ENCODE data around the gene ABCA5.
"Not testable (repeated sequence)": the region's sequence is repeated elsewhere in the genome, so short reads cannot be mapped to it uniquely, and the experiment has no call there.

The ABCA5 gene

DNA sequence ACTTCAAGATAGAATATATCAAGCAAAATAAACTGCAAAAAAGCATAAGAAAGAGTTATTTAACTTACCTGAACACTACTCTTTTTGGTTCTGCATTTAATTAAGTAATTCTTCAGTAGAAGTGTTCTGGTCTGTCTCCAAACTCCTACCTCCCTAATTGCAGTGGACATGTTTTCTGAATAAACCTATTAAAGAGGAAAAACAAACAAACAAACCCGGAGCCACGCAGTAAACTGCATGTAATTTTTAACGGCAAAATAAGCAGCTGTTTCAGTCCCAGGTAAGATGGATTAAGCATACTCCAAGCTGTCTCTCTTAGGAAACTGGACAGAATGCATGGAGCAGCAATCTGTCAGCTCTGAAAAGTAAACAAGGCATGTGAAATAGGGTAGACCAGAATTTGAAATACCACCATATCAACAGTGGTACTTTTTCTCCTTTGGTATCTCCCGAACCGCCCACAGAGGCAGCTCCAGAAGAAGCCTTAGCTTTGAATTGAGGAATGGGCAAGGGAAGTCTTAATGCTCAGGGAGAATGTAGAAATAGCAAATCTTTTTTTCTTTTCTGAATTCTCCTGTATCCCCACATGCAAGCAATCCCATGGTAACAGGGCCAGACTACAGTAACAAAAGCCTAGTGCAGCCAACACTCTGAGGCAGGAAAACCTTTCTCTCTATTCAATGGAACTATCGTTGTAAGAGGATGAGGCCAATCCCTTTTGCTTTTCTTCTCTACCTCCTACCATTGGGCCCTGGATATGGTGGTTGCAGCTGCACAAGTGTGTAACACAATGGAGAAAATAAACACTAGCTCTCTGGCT is 12.5 kb downstream of the ABCA5 start:
- no peak overlapping the region for H3K4me3 Mint-ChIP-seq
- no peaks in the 10 kb centered on the region for H3K9me3 Mint-ChIP-seq
- no peaks in the 10 kb centered on the region for H3K27me3 Mint-ChIP-seq
- DNase-seq, result no peak
- H3K27ac Mint-ChIP-seq, result no peak overlapping the region
- peaks cover 31% of the 10 kb centered on the region for H3K36me3 Mint-ChIP-seq (ENCODE audit: low read depth)
- H3K4me1 Mint-ChIP-seq (ENCODE audit: low read depth), result peaks cover 16% of the 10 kb centered on the region

- Mint-ChIP-seq H3K27ac (no peak overlapping the region), H3K9me3 (no peaks in the 10 kb centered on the region)
These were observed 21.8 kb downstream of the ABCA5 start for GRCh38 chr17:69305177-69305576.

DNA sequence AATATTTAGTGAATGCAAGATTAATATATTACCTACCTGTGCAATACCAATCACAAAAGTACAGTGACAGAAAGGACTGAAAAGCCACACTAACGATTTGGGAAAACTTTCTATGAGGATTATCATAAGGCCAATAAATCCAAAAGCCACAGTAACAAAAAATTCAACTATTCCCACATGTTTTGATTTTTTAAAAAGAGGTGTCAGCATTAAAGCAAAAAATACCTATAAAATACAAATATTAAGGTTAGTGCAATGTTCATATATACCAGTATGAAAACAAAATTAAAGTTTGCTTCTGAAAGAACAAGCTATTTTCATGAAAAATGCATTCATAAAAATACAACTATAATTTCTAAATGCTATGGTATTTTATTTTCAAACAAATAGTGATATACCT is 24.3 kb downstream of the ABCA5 start:
- Mint-ChIP-seq H3K4me1 (ENCODE audit: low read depth) (peaks cover 3% of the 10 kb centered on the region), H3K27me3 (no peaks in the 10 kb centered on the region), H3K4me3 (no peak overlapping the region), H3K27ac (no peak overlapping the region), H3K36me3 (ENCODE audit: low read depth) (peaks cover 57% of the 10 kb centered on the region), H3K9me3 (no peaks in the 10 kb centered on the region)
- no peak for DNase-seq

More at GRCh38 chr17:69305177-69305576, 21.8 kb downstream of the ABCA5 start:
- H3K27me3 Mint-ChIP-seq, result no peaks in the 10 kb centered on the region
- H3K4me1 Mint-ChIP-seq (ENCODE audit: low read depth), result no peaks in the 10 kb centered on the region
- H3K4me3 Mint-ChIP-seq, result no peak overlapping the region
- DNase-seq, result no peak
- peaks cover 53% of the 10 kb centered on the region for H3K36me3 Mint-ChIP-seq (ENCODE audit: low read depth)

DNA sequence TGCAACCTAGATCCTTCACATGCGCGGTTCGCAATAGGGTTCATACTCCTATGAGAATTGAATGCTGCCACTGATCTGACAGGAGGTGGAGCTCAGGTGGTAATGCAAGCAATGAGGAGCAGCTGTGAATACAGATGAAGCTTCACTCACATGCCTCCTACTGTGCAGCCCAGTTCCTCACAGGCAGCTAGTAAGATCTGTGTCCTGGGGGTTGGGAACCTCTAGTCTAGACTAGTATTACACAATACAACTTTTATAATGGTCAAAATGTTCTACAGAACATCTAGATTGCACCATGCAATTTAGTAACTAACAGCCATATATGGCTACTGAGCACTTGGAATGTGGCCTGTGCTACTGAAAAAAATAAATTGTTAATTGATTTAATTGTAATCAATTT is 26.7 kb downstream of the ABCA5 start:
- Mint-ChIP-seq H3K27ac (no peak overlapping the region), H3K27me3 (no peaks in the 10 kb centered on the region), H3K4me1 (ENCODE audit: low read depth) (peaks cover 3% of the 10 kb centered on the region), H3K36me3 (ENCODE audit: low read depth) (peaks cover 58% of the 10 kb centered on the region), H3K9me3 (no peaks in the 10 kb centered on the region), H3K4me3 (no peak overlapping the region)
- no peak for DNase-seq

DNA sequence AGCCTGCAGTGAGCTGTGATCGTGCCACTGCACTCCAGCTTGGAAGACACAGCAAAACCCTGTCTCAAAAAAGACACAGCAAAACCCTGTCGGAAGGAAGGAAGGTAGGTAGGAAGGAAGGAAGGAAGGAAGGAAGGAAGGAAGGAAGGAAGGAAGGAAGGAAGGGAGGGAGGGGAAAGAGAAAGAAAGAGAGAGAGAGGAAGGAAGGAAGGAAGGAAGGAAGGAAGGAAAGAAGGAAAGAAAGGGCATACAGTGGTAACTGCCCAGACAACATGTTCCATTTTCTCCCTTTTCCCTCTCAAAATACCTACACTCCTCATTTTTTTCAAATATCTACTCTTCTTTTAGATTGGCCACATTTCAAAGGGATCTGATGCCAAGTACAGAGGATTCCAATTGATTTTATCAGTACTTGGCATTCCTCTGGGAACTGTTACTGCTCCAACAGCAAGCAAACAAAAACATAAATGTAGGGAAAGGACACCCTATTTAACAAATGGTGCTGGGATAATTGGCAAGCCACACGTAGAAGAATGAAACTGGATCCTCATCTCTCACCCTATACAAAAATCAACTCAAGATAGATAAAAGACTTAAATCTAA is 28.7 kb downstream of the ABCA5 start:
- H3K4me3 Mint-ChIP-seq; H3K9me3 Mint-ChIP-seq; H3K4me1 Mint-ChIP-seq (ENCODE audit: low read depth); H3K27me3 Mint-ChIP-seq; DNase-seq; H3K27ac Mint-ChIP-seq: not testable (repeated sequence)
- peaks cover 66% of the 10 kb centered on the region for H3K36me3 Mint-ChIP-seq (ENCODE audit: low read depth)

GRCh38 chr17:69287168-69287567 is 39.8 kb downstream of the ABCA5 start:
- no peak overlapping the region for H3K27ac Mint-ChIP-seq
- no peak for DNase-seq
- no peak overlapping the region for H3K4me3 Mint-ChIP-seq
- H3K36me3 Mint-ChIP-seq (ENCODE audit: low read depth), result peaks cover 74% of the 10 kb centered on the region
- H3K9me3 Mint-ChIP-seq, result no peaks in the 10 kb centered on the region
- no peaks in the 10 kb centered on the region for H3K27me3 Mint-ChIP-seq
- H3K4me1 Mint-ChIP-seq (ENCODE audit: low read depth), result no peaks in the 10 kb centered on the region

- Mint-ChIP-seq H3K27ac (no peak overlapping the region), H3K4me3 (no peak overlapping the region), H3K9me3 (no peaks in the 10 kb centered on the region), H3K36me3 (ENCODE audit: low read depth) (peaks cover 75% of the 10 kb centered on the region), H3K27me3 (no peaks in the 10 kb centered on the region), H3K4me1 (ENCODE audit: low read depth) (no peaks in the 10 kb centered on the region)
- no peak for DNase-seq
These were observed 40.7 kb downstream of the ABCA5 start for GRCh38 chr17:69286257-69286656.

DNA sequence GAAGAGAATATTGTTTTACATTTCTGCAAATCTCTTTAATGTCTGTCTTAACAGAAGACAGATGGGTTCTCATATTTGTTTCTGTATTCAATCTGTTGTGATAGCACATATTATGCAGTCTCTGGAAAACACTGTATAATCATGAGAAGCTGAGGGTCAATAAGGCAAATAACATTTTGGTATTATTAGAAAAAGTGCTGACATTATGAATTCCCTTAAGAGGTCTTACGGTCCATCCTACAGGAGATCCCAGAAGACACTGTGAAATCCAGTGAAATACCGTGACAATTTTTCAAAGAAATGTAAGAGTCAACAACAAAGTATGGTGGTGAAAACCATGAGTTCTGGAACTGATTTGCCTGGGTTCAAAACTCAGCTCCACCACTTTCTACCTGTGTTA is 42.3 kb downstream of the ABCA5 start:
- no peak overlapping the region for H3K4me3 Mint-ChIP-seq
- H3K36me3 Mint-ChIP-seq (ENCODE audit: low read depth), result peaks cover 71% of the 10 kb centered on the region
- H3K9me3 Mint-ChIP-seq, result no peaks in the 10 kb centered on the region
- H3K27ac Mint-ChIP-seq, result no peak overlapping the region
- no peaks in the 10 kb centered on the region for H3K4me1 Mint-ChIP-seq (ENCODE audit: low read depth)
- H3K27me3 Mint-ChIP-seq, result no peaks in the 10 kb centered on the region
- DNase-seq, result no peak

DNA sequence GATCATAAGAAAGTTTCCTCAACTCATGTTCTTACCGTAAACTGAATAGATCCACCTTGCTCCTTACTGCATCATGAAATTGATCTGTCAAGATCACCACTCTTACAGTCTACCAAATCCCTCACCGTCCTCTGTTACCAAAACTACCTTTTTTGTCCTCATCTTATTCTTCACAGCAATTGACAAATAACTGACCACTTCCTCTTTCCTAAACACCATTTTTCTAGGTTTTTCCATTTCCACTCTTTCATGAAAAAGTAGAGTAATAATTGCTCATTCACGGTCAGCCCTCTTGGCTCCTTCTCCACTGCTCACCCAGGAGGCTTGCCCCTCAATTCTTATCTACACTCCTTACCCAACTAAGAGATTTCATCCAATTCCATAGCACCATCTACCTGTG is 44.9 kb downstream of the ABCA5 start:
- Mint-ChIP-seq H3K9me3 (no peaks in the 10 kb centered on the region), H3K4me1 (ENCODE audit: low read depth) (no peaks in the 10 kb centered on the region), H3K27ac (no peak overlapping the region), H3K27me3 (no peaks in the 10 kb centered on the region), H3K4me3 (no peak overlapping the region), H3K36me3 (ENCODE audit: low read depth) (peaks cover 67% of the 10 kb centered on the region)
- no peak for DNase-seq

- not testable (repeated sequence) for H3K4me3 Mint-ChIP-seq; H3K4me1 Mint-ChIP-seq (ENCODE audit: low read depth); H3K27me3 Mint-ChIP-seq; H3K27ac Mint-ChIP-seq; H3K9me3 Mint-ChIP-seq; DNase-seq
- H3K36me3 Mint-ChIP-seq (ENCODE audit: low read depth), result peaks cover 42% of the 10 kb centered on the region
These were observed 50.7 kb downstream of the ABCA5 start for GRCh38 chr17:69276279-69276678.

DNA sequence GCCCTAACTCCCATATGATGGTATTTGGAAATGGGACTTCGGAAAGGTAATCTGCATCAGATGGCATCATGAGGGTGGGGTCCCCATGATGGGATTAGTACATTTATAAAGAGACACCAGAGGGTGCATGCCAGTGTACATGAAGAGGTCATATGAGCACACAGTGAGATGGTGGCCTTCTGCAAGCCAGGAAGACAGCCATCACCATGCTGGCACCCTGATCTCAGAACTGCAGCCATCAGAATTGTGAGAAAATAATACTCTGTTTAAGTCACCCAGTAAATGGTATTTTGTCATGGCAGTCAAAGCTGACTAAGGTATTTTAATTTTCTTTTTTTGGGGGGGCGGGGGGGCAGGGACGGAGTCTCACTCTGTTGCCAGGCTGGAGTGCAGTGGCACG is 51.2 kb downstream of the ABCA5 start:
- H3K4me3 Mint-ChIP-seq, result no peak overlapping the region

DNA sequence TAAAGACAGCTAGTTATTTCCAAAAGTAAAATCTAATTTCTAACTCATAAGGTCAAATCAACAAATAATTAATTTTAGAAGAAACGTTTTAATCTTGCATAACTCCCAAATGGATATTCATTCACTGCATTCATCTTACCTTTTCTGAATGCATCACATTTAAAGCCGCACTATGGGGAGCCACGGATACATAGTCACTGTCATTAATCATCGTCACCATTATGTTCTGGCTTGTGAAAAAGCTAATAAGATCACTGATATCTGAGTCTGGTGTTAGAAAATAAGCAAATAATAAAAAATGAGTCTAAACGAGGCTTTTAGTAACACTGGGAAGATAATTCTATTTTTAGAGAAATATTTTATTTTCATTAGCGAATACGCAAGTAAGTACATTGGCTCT is 55.9 kb downstream of the ABCA5 start:
- no peaks in the 10 kb centered on the region for H3K27me3 Mint-ChIP-seq
- peaks cover 4% of the 10 kb centered on the region for H3K4me1 Mint-ChIP-seq (ENCODE audit: low read depth)
- H3K36me3 Mint-ChIP-seq (ENCODE audit: low read depth), result peaks cover 33% of the 10 kb centered on the region
- no peak for DNase-seq
- H3K4me3 Mint-ChIP-seq, result no peak overlapping the region
- no peak overlapping the region for H3K27ac Mint-ChIP-seq
- no peaks in the 10 kb centered on the region for H3K9me3 Mint-ChIP-seq

More for the DNA sequence above, 51.2 kb downstream of the ABCA5 start:
- no peaks in the 10 kb centered on the region for H3K9me3 Mint-ChIP-seq
- H3K4me1 Mint-ChIP-seq (ENCODE audit: low read depth), result no peaks in the 10 kb centered on the region
- no peak overlapping the region for H3K27ac Mint-ChIP-seq
- DNase-seq, result no peak
- H3K27me3 Mint-ChIP-seq, result no peaks in the 10 kb centered on the region
- H3K36me3 Mint-ChIP-seq (ENCODE audit: low read depth), result peaks cover 43% of the 10 kb centered on the region

DNA sequence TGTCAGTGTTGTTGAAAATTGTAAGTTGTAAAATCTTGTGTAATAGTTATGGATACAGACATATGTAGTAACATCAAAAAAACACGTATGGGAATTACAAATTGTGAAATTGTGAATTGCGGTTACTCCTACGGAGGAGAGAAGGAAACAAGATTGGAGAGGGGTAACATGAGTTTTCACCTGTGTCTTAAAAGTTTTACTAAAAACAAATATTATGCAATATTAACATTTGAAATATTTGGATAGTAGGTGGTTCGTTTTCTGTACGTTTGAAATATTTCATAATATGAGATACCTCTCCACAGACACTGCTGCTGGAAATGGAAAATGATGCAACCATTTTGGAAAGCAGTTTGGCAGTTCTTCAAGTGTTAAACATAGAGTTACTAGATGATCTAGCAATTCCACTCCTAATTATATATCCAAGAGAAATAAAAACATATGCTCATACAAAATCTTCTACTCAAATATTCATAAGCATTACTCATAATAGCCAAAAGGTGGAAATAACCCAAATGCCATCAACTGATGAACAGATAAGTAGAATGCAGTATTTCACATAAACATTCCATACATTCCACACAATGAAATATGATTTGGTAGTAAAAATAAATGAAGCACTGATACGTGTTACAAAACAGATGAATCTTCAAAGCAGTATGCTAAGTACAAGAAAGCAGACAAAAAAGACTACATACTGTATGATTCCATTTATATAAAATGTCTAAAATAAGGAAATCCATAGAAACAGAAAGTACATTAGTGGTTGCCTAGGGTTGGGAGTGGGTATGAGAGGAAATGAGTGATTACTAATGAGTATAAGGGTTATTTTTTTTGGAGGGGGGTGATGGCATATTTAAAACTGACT is 57.6 kb downstream of the ABCA5 start:
- Mint-ChIP-seq H3K27ac (no peak overlapping the region), H3K27me3 (no peaks in the 10 kb centered on the region), H3K4me1 (ENCODE audit: low read depth) (peaks cover 4% of the 10 kb centered on the region), H3K36me3 (ENCODE audit: low read depth) (peaks cover 39% of the 10 kb centered on the region), H3K9me3 (no peaks in the 10 kb centered on the region), H3K4me3 (no peak overlapping the region)
- no peak for DNase-seq

- Mint-ChIP-seq H3K4me3 (no peak overlapping the region), H3K4me1 (ENCODE audit: low read depth) (peaks cover 4% of the 10 kb centered on the region), H3K9me3 (no peaks in the 10 kb centered on the region), H3K27me3 (no peaks in the 10 kb centered on the region), H3K36me3 (ENCODE audit: low read depth) (peaks cover 40% of the 10 kb centered on the region), H3K27ac (no peak overlapping the region)
- DNase-seq, result no peak
These were observed 58.4 kb downstream of the ABCA5 start for GRCh38 chr17:69268543-69269014.
